Measurements from ENCODE around the gene SORCS2.

The SORCS2 gene

GRCh38 chr4:7750523-7750922 lies 558.2 kb downstream of the SORCS2 start:
- TF ChIP-seq CTCF (conservative IDR thresholded peaks at IDR 0.05) = no peak
- H3K27ac ChIP-seq = no peak overlapping the region

GRCh38 chr4:7750972-7751371 lies 558.6 kb downstream of the SORCS2 start:
- TF ChIP-seq CTCF (conservative IDR thresholded peaks at IDR 0.05) = no peak
- no peak overlapping the region for H3K27ac ChIP-seq

GRCh38 chr4:7752649-7753048 lies 560.3 kb downstream of the SORCS2 start:
- no peak overlapping the region for H3K27ac ChIP-seq
- no peak for TF ChIP-seq CTCF (conservative IDR thresholded peaks at IDR 0.05)

GRCh38 chr4:7753271-7753670 lies 560.9 kb downstream of the SORCS2 start:
- H3K27ac ChIP-seq = no peak overlapping the region
- no peak for TF ChIP-seq CTCF (conservative IDR thresholded peaks at IDR 0.05)

- TF ChIP-seq CTCF (conservative IDR thresholded peaks at IDR 0.05) = no peak
- H3K27ac ChIP-seq = no peak overlapping the region
Observed at GRCh38 chr4:7753931-7754465, 561.7 kb downstream of the SORCS2 start.

GRCh38 chr4:7754565-7755262 lies 562.4 kb downstream of the SORCS2 start:
- H3K27ac ChIP-seq = no peak overlapping the region
- no peak for TF ChIP-seq CTCF (conservative IDR thresholded peaks at IDR 0.05)

GRCh38 chr4:7755561-7755960 lies 563.2 kb downstream of the SORCS2 start:
- no peak for TF ChIP-seq CTCF (conservative IDR thresholded peaks at IDR 0.05)
- H3K27ac ChIP-seq = no peak overlapping the region
